IPS DF 6.9 (cell line): Measurements from ENCODE around the gene CDC20.

Source experiments
- DNase-seq: peaks from one replicate; pipeline ENCODE4 v3.0.0-alpha.2; 2013; ENCODE audit warnings: low read depth, low spot score
- H3K27ac ChIP-seq: one replicate; pipeline ENCODE4 v1.5.1; 2013; ENCODE audit warnings: low read length, control low read depth
- H3K27me3 ChIP-seq: 2 replicates; pipeline ENCODE4 v1.6.1; 2013; ENCODE audit warnings: mild to moderate bottlenecking, low read length; ENCODE audit not compliant: control insufficient read depth, insufficient read depth
- H3K36me3 ChIP-seq: 2 replicates; pipeline ENCODE4 v1.6.1; 2013; ENCODE audit warnings: low read length; ENCODE audit not compliant: control insufficient read depth, insufficient read depth
- H3K4me1 ChIP-seq: 2 replicates; pipeline ENCODE4 v1.6.1; 2013; ENCODE audit warnings: low read length; ENCODE audit not compliant: control insufficient read depth, insufficient read depth
- H3K4me3 ChIP-seq: 2 replicates; pipeline ENCODE4 v1.5.1; 2013; ENCODE audit warnings: mild to moderate bottlenecking, low read length
- H3K9me3 ChIP-seq: 2 replicates; pipeline ENCODE4 v1.6.1; 2013; ENCODE audit warnings: low read length, inconsistent platforms; ENCODE audit not compliant: control insufficient read depth, insufficient read depth
- WGBS: extraction: QIAGEN DNeasy Blood & Tissue Kit; methylation state at CpG from one replicate; pipeline ENCODE4 v1.1.7; 2013; ENCODE audit warnings: mixed read lengths, missing lambda C conversion rate; ENCODE audit not compliant: insufficient read length, insufficient coverage; 5-methylcytosine and 5-hydroxymethylcytosine counted together

The CDC20 gene

GRCh38 chr1:43382027-43382779 is 23.4 kb downstream of the CDC20 start:
- DNase-seq, result no peak
- Histone ChIP-seq H3K9me3 (no peaks in the 10 kb centered on the region), H3K27me3 (no peaks in the 10 kb centered on the region), H3K4me1 (peaks cover 1% of the 10 kb centered on the region; the same call in 1 of the 2 replicates), H3K4me3 (no peak overlapping the region), H3K36me3 (peaks cover 20% of the 10 kb centered on the region; the same call in 1 of the 2 replicates), H3K27ac (no peak overlapping the region)
- no CpG with 5 or more reads among the region's 6 CpGs for WGBS

- H3K4me1 ChIP-seq, result no peaks in the 10 kb centered on the region; the same call in 1 of the 2 replicates
- H3K27me3 ChIP-seq, result no peaks in the 10 kb centered on the region
- peaks cover 20% of the 10 kb centered on the region; the same call in 1 of the 2 replicates for H3K36me3 ChIP-seq
- H3K4me3 ChIP-seq, result no peak overlapping the region
- no peak for DNase-seq
- no peak overlapping the region for H3K27ac ChIP-seq
- H3K9me3 ChIP-seq, result no peaks in the 10 kb centered on the region
- no CpG with 5 or more reads among the region's 2 CpGs for WGBS
Observed at GRCh38 chr1:43383449-43383848, 24.7 kb downstream of the CDC20 start.

GRCh38 chr1:43386676-43387075 is 27.9 kb downstream of the CDC20 start:
- no CpG with 5 or more reads among the region's 6 CpGs for WGBS

GRCh38 chr1:43387976-43388599 is 29.3 kb downstream of the CDC20 start:
- Histone ChIP-seq H3K36me3 (peaks cover 20% of the 10 kb centered on the region; the same call in 1 of the 2 replicates), H3K4me3 (no peak overlapping the region), H3K27me3 (no peaks in the 10 kb centered on the region), H3K4me1 (no peaks in the 10 kb centered on the region), H3K27ac (no peak overlapping the region), H3K9me3 (no peaks in the 10 kb centered on the region)
- no CpG with 5 or more reads among the region's 4 CpGs for WGBS
- DNase-seq, result no peak

More at GRCh38 chr1:43386676-43387075, 27.9 kb downstream of the CDC20 start:
- Histone ChIP-seq H3K4me1 (no peaks in the 10 kb centered on the region), H3K9me3 (no peaks in the 10 kb centered on the region), H3K27me3 (no peaks in the 10 kb centered on the region), H3K4me3 (no peak overlapping the region), H3K36me3 (peaks cover 20% of the 10 kb centered on the region; the same call in 1 of the 2 replicates), H3K27ac (no peak overlapping the region)
- no peak for DNase-seq

- DNase-seq, result no peak
- H3K9me3 ChIP-seq, result no peaks in the 10 kb centered on the region
- H3K27ac ChIP-seq, result no peak overlapping the region
- no peaks in the 10 kb centered on the region for H3K27me3 ChIP-seq
- no peaks in the 10 kb centered on the region for H3K4me1 ChIP-seq
- WGBS, result no CpG with 5 or more reads among the region's 3 CpGs
- H3K36me3 ChIP-seq, result peaks cover 17% of the 10 kb centered on the region; the same call in 1 of the 2 replicates
- H3K4me3 ChIP-seq, result no peak overlapping the region
Observed at GRCh38 chr1:43388613-43389012, 29.8 kb downstream of the CDC20 start.

- no CpG with 5 or more reads among the region's 65 CpGs for WGBS
- peaks cover 17% of the 10 kb centered on the region; the same call in 1 of the 2 replicates for H3K36me3 ChIP-seq
Observed at GRCh38 chr1:43389326-43390313, 30.8 kb downstream of the CDC20 start, which contains the start of the genes MED8 and SZT2. Gene MED8, minus strand, starts transcription at chr1:43389800. Its CDS starts 36 bp downstream, at chr1:43389764. Gene SZT2, plus strand, starts transcription at chr1:43389899. Its CDS starts 70 bp downstream, at chr1:43389969.

GRCh38 chr1:43392702-43393101 is 33.9 kb downstream of the CDC20 start:
- H3K9me3 ChIP-seq, result no peaks in the 10 kb centered on the region
- H3K27me3 ChIP-seq, result no peaks in the 10 kb centered on the region
- no peak overlapping the region for H3K27ac ChIP-seq
- H3K36me3 ChIP-seq, result no peaks in the 10 kb centered on the region
- H3K4me1 ChIP-seq, result no peaks in the 10 kb centered on the region
- DNase-seq, result no peak
- H3K4me3 ChIP-seq, result no peak overlapping the region
- WGBS, result no CpG with 5 or more reads among the region's 3 CpGs

More at GRCh38 chr1:43389326-43390313, 30.8 kb downstream of the CDC20 start, which contains the start of the genes MED8 and SZT2:
- DNase-seq, result peak; percentile 94
- no peak within 1 kb of the TSS for H3K27ac ChIP-seq
- no peaks in the 10 kb centered on the region for H3K27me3 ChIP-seq
- H3K4me3 ChIP-seq, result peak within 1 kb of the TSS; percentile 99
- H3K9me3 ChIP-seq, result no peaks in the 10 kb centered on the region
- H3K4me1 ChIP-seq, result no peaks in the 10 kb centered on the region

GRCh38 chr1:43395523-43395922 is 36.7 kb downstream of the CDC20 start:
- no peaks in the 10 kb centered on the region for H3K36me3 ChIP-seq
- H3K9me3 ChIP-seq, result no peaks in the 10 kb centered on the region
- no peak overlapping the region for H3K4me3 ChIP-seq
- no peaks in the 10 kb centered on the region for H3K4me1 ChIP-seq
- H3K27ac ChIP-seq, result no peak overlapping the region
- no peak for DNase-seq
- WGBS, result no CpG with 5 or more reads among the region's 4 CpGs
- no peaks in the 10 kb centered on the region for H3K27me3 ChIP-seq

GRCh38 chr1:43396059-43396458 is 37.3 kb downstream of the CDC20 start:
- no peak for DNase-seq
- H3K27me3 ChIP-seq, result no peaks in the 10 kb centered on the region
- H3K4me1 ChIP-seq, result no peaks in the 10 kb centered on the region
- H3K36me3 ChIP-seq, result no peaks in the 10 kb centered on the region
- WGBS, result no CpG with 5 or more reads among the region's 1 CpG
- no peak overlapping the region for H3K4me3 ChIP-seq
- no peaks in the 10 kb centered on the region for H3K9me3 ChIP-seq
- H3K27ac ChIP-seq, result no peak overlapping the region

- H3K27ac ChIP-seq, result no peak overlapping the region
- no CpG with 5 or more reads among the region's 3 CpGs for WGBS
- H3K9me3 ChIP-seq, result no peaks in the 10 kb centered on the region
- H3K27me3 ChIP-seq, result no peaks in the 10 kb centered on the region
- H3K36me3 ChIP-seq, result no peaks in the 10 kb centered on the region
- no peak for DNase-seq
- H3K4me3 ChIP-seq, result no peak overlapping the region
- H3K4me1 ChIP-seq, result no peaks in the 10 kb centered on the region
Observed at GRCh38 chr1:43398227-43398626, 39.4 kb downstream of the CDC20 start.
